ENCODE data around the gene CDH8. TPM values are rescaled to one million over a fixed set of nuclear protein-coding genes. Genes with fewer than 3 reads are reported as not detected.

The CDH8 gene
- total RNA-seq, 1 experiment from 2014 or later = 2.5 TPM

- Histone ChIP-seq H3K27me3 (ENCODE audit: insufficient read depth, low read length) (no peaks in the 10 kb centered on the region), H3K9ac (ENCODE audit: low read length) (no peak overlapping the region), H4K20me1 (ENCODE audit: insufficient read depth) (no peaks in the 10 kb centered on the region), H3K4me2 (ENCODE audit: low read length) (no peak overlapping the region), H2AFZ (ENCODE audit: low read depth, low read length, poor library complexity, severe bottlenecking) (no peak overlapping the region), H3K4me3 (replicated peaks in 1 of 2; ENCODE audit: low read depth in 1 of 2, low read length in 2 of 2) (no peak overlapping the region), H3K9me3 (ENCODE audit: control insufficient read depth in 1 of 2, insufficient read depth in 1 of 2, low read depth in 1 of 2, low read length in 2 of 2) (peaks cover 5 to 10% of the 10 kb centered on the region in 2 experiments; a peak in 2 of 4 replicates), H3K27ac (ENCODE audit: low read depth, low read length) (no peak overlapping the region), H3K4me1 (ENCODE audit: control insufficient read depth in 1 of 2, insufficient read depth in 2 of 2, low read length in 2 of 2) (no peaks in the 10 kb centered on the region), H3K9me2 (ENCODE audit: insufficient read depth) (no peaks in the 10 kb centered on the region), H3K79me2 (ENCODE audit: insufficient read depth, low read length) (no peaks in the 10 kb centered on the region), H3K36me3 (ENCODE audit: control insufficient read depth in 1 of 2, insufficient read depth in 2 of 2, low read length in 2 of 2) (no peaks in the 10 kb centered on the region)
- DNase-seq (ENCODE audit: low read depth, low spot score) = no peak
- BruUV-seq (replicated peaks) = no TSS peak
- ChIA-PET RAD21 (ENCODE audit: low non-redundant PET in 1 of 2, low total read pairs in 2 of 2, uncharacterized antibody in 2 of 2, unreplicated experiment in 2 of 2) (no interaction called here), POLR2A (no interaction called here), CTCF (no interaction called here)
- intact Hi-C loops (cut with micrococcal nuclease) = no loop called here
- TF ChIP-seq ZFX (IDR thresholded peaks at IDR 0.05) (no peak), CEBPB (IDR thresholded peaks at IDR 0.05; ENCODE audit: low read depth) (no peak), ZNF274 (IDR thresholded peaks at IDR 0.05; ENCODE audit: low read depth, low read length) (no peak), ATF3 (IDR thresholded peaks at IDR 0.05) (no peak), SIN3A (IDR thresholded peaks at IDR 0.05; ENCODE audit: low read depth) (no peak), YY1 (IDR thresholded peaks at IDR 0.05; ENCODE audit: extremely low read depth, insufficient replicate concordance, low read depth, low read length) (no peak), CBX3 (IDR thresholded peaks at IDR 0.05; ENCODE audit: low read depth) (no peak), CTCF (IDR thresholded peaks at IDR 0.05 in 2 of 3, conservative IDR thresholded peaks at IDR 0.05 in 1 of 3; ENCODE audit: borderline replicate concordance in 1 of 3, insufficient read depth in 1 of 3, low read depth in 2 of 3, low read length in 2 of 3) (no peak), POLR2A (IDR thresholded peaks at IDR 0.05; ENCODE audit: borderline replicate concordance, extremely low read depth, insufficient read depth, insufficient read length) (no peak), EZH2phosphoT487 (IDR thresholded peaks at IDR 0.05; ENCODE audit: borderline replicate concordance) (no peak), ZBTB33 (IDR thresholded peaks at IDR 0.05; ENCODE audit: extremely low read depth, insufficient replicate concordance, low read length) (no peak), JUND (IDR thresholded peaks at IDR 0.05) (no peak), FOSL1 (IDR thresholded peaks at IDR 0.05; ENCODE audit: low read depth) (no peak)
- ATAC-seq = no peak
Measured at GRCh38 chr16:61798741-61799140, 237.5 kb downstream of the CDH8 start.
